HEK293 (cell line): ENCODE data around the gene DSCAM.
A peak's percentile ranks its signal among the peaks of the same experiment; 100 is the strongest.

Experiments used
- CTCF ChIA-PET: fragments of 350-600 bp; formaldehyde crosslinking; extraction: SDS; loops from one replicate; lab custom pipeline; 2021; ENCODE audit warnings: antibody characterized with exemption; lab: Yijun Ruan, JAX
- POLR2A ChIA-PET: fragments of 300-600 bp; formaldehyde crosslinking; extraction: SDS; loops from one replicate; lab custom pipeline; 2020; ENCODE audit warnings: antibody characterized with exemption, inconsistent platforms; lab: Yijun Ruan, JAX
- H3K27ac ChIP-seq: fragments of 200-500 bp; sonication (Bioruptor generic); 2 replicates; pipeline ENCODE4 v1.5.1; 2014; ENCODE audit warnings: low read depth, low read length, control low read depth, inconsistent platforms; ENCODE audit errors: extremely low read depth
- H3K36me3 ChIP-seq, 2 experiments: fragments of 200-500 bp in 1 of 2; sonication (Bioruptor generic) in 1 of 2; 1 replicate in 1 of 2; 2 replicates in 1 of 2; pipeline ENCODE4 v1.5.1; 2014 to 2017; ENCODE audit warnings: inconsistent platforms in 2 of 2, low read length in 2 of 2; ENCODE audit not compliant: control insufficient read depth in 2 of 2, insufficient read depth in 1 of 2
- H3K4me1 ChIP-seq: fragments of 200-500 bp; sonication (Bioruptor generic); 2 replicates; pipeline ENCODE4 v1.5.1; 2014; ENCODE audit warnings: mild to moderate bottlenecking, low read length, inconsistent platforms; ENCODE audit not compliant: control insufficient read depth, insufficient read depth
- H3K4me3 ChIP-seq: 2 replicates; pipeline ENCODE4 v1.5.1; 2011; ENCODE audit warnings: low read depth, mild to moderate bottlenecking, control low read depth, low read length, moderate library complexity
- H3K9me3 ChIP-seq: fragments of 200-500 bp; sonication (Bioruptor generic); 2 replicates; pipeline ENCODE4 v1.5.1; 2014; ENCODE audit warnings: low read depth, low read length, inconsistent platforms; ENCODE audit not compliant: control insufficient read depth, insufficient read depth
- EGR2 ChIP-seq: fragments of 450-650 bp; formaldehyde crosslinking; IDR thresholded peaks from 2 replicates; pipeline ENCODE4 v1.5.1; 2016; ENCODE audit warnings: low read depth, missing biosample characterization, missing genetic modification characterization
- KLF1 ChIP-seq: fragments of 450-650 bp; formaldehyde crosslinking; IDR thresholded peaks from 2 replicates; pipeline ENCODE4 v1.5.1; 2016; ENCODE audit warnings: missing biosample characterization, missing genetic modification characterization
- MEIS1 ChIP-seq: sonication (generic); formaldehyde crosslinking; IDR thresholded peaks from 2 replicates; pipeline ENCODE4 v1.8.1; 2022; ENCODE audit warnings: missing genetic modification reagents, mild to moderate bottlenecking, borderline replicate concordance
- REST ChIP-seq: fragments of 450-650 bp; formaldehyde crosslinking; IDR thresholded peaks from 2 replicates; pipeline ENCODE4 v1.5.1; 2016; ENCODE audit warnings: missing biosample characterization, missing genetic modification characterization
- ZNF138 ChIP-seq: fragments of 450-650 bp; formaldehyde crosslinking; IDR thresholded peaks from 2 replicates; pipeline ENCODE4 v1.5.1; 2016; ENCODE audit warnings: missing biosample characterization, missing genetic modification characterization, borderline replicate concordance
- ZNF19 ChIP-seq: fragments of 450-650 bp; formaldehyde crosslinking; IDR thresholded peaks from 2 replicates; pipeline ENCODE4; 2016; ENCODE audit warnings: missing biosample characterization, missing genetic modification characterization, low read depth
- ZNF26 ChIP-seq: fragments of 450-650 bp; formaldehyde crosslinking; IDR thresholded peaks from 2 replicates; pipeline ENCODE4 v1.5.1; 2016; ENCODE audit warnings: missing biosample characterization, missing genetic modification characterization
- ZNF335 ChIP-seq: fragments of 450-650 bp; formaldehyde crosslinking; conservative IDR thresholded peaks from 2 replicates; pipeline ENCODE4 v1.5.1; 2016; ENCODE audit warnings: missing biosample characterization, missing genetic modification characterization
- ZNF416 ChIP-seq: fragments of 450-650 bp; formaldehyde crosslinking; IDR thresholded peaks from 2 replicates; pipeline ENCODE4 v1.5.1; 2016; ENCODE audit warnings: missing biosample characterization, missing genetic modification characterization
- ZNF548 ChIP-seq: fragments of 450-650 bp; formaldehyde crosslinking; IDR thresholded peaks from 2 replicates; pipeline ENCODE4 v1.5.1; 2016; ENCODE audit warnings: missing biosample characterization, missing genetic modification characterization
- ZNF677 ChIP-seq: fragments of 450-650 bp; IDR thresholded peaks from 2 replicates; pipeline ENCODE4 v1.5.0; 2018; ENCODE audit warnings: missing biosample characterization, mild to moderate bottlenecking, missing genetic modification characterization, moderate library complexity
- ZNF701 ChIP-seq: fragments of 450-650 bp; formaldehyde crosslinking; IDR thresholded peaks from 2 replicates; pipeline ENCODE4 v1.5.1; 2016; ENCODE audit warnings: missing biosample characterization, missing genetic modification characterization
- ZNF785 ChIP-seq: fragments of 450-650 bp; formaldehyde crosslinking; IDR thresholded peaks from 2 replicates; pipeline ENCODE4 v1.5.1; 2016; ENCODE audit warnings: missing biosample characterization, missing genetic modification characterization
- TF ChIP-seq, protein P1 (sequence below): fragments of 450-650 bp; formaldehyde crosslinking; conservative IDR thresholded peaks from 2 replicates; pipeline ENCODE4 v1.5.1; 2016; ENCODE audit warnings: low read depth, missing biosample characterization, missing genetic modification characterization

Gene DSCAM

DNA sequence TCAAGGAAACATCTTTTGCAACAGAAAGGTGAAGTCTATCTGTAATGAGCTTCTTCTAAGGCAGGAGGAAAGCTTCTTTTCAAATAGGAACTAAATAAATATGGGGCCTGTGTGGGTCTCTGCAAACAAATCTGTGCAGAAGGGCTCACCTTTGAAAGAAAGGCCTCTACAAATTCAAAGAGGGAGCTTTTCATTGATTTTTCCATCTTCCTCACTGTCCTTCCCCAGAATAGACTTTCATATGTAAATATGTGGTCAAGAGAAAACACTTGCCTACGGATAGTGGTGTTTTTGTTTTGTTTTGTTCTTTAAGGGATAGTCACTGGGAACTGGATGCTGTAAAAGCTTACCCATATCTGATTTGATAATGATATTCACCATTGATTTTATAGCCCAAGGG is 223.4 kb downstream of the DSCAM start (continued):
- TF ChIP-seq KLF1 (tag by site-specific recombination) (no peak), ZNF677 (tag by site-specific recombination) (no peak), EGR2 (no peak), ZNF701 (tag by site-specific recombination) (no peak), MEIS1 (CRISPR knock-in tag) (no peak), ZNF785 (tag by site-specific recombination) (no peak), ZNF138 (tag by site-specific recombination) (no peak), ZNF335 (tag by site-specific recombination) (no peak), ZNF19 (tag by site-specific recombination) (no peak), ZNF26 (no peak)
- TF ChIP-seq, protein P1, sequence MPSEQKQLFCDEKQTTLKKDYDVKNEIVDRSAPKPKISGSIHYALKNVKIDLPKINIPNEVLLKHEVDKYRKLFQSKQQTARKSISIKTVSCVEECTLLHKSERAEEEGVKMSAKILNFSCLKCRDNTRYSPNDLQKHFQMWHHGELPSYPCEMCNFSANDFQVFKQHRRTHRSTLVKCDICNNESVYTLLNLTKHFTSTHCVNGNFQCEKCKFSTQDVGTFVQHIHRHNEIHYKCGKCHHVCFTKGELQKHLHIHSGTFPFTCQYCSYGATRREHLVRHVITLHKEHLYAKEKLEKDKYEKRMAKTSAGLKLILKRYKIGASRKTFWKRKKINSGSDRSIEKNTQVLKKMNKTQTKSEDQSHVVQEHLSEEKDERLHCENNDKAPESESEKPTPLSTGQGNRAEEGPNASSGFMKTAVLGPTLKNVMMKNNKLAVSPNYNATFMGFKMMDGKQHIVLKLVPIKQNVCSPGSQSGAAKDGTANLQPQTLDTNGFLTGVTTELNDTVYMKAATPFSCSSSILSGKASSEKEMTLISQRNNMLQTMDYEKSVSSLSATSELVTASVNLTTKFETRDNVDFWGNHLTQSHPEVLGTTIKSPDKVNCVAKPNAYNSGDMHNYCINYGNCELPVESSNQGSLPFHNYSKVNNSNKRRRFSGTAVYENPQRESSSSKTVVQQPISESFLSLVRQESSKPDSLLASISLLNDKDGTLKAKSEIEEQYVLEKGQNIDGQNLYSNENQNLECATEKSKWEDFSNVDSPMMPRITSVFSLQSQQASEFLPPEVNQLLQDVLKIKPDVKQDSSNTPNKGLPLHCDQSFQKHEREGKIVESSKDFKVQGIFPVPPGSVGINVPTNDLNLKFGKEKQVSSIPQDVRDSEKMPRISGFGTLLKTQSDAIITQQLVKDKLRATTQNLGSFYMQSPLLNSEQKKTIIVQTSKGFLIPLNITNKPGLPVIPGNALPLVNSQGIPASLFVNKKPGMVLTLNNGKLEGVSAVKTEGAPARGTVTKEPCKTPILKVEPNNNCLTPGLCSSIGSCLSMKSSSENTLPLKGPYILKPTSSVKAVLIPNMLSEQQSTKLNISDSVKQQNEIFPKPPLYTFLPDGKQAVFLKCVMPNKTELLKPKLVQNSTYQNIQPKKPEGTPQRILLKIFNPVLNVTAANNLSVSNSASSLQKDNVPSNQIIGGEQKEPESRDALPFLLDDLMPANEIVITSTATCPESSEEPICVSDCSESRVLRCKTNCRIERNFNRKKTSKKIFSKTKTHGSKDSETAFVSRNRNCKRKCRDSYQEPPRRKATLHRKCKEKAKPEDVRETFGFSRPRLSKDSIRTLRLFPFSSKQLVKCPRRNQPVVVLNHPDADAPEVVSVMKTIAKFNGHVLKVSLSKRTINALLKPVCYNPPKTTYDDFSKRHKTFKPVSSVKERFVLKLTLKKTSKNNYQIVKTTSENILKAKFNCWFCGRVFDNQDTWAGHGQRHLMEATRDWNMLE, result no peak

DNA sequence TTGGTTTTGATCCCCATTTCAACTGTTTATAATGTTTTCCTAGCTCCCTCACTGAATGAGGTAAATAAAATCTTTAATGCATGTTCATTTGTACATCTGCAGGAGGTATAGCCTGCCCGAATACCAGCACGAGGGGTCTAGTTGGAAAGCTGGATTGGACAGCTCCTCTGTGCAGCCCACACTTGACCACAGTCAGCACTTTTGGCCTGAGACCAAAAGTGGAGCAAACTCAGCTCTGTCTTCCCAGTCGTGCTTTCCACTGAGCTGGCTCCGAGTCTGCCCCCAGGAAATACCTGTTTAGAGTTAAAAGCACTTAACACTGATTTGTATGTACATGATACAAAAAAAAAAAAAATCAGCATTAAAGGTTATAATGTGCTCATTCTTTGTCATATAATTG is 224.4 kb downstream of the DSCAM start:
- H3K4me3 ChIP-seq, result no peak overlapping the region
- ChIA-PET POLR2A (no interaction called here), CTCF (interaction anchor here (0.6 to 0.7 kb wide), 5 partner anchors 20 to 831 kb away, joined by 3 to 5 read pairs (median 3); partner anchors contain the start of gene DSCAM)
- H3K36me3 ChIP-seq, result no peaks in the 10 kb centered on the region
- no peak overlapping the region for H3K27ac ChIP-seq
- H3K4me1 ChIP-seq, result no peaks in the 10 kb centered on the region
- TF ChIP-seq ZNF548 (tag by site-specific recombination) (no peak), ZNF416 (tag by site-specific recombination) (no peak), REST (tag by site-specific recombination) (0 out of 2 replicates have a peak, but pooled peaks have one; percentile 22)
- TF ChIP-seq, all 188 proteins: peak for 1
- no peaks in the 10 kb centered on the region; the same call in 1 of the 2 replicates for H3K9me3 ChIP-seq
